HepG2 (cell line): ENCODE data around the gene INHBC. TPM values are rescaled to one million over a fixed set of nuclear protein-coding genes. Genes with fewer than 3 reads are reported as not detected.

Source experiments
- HNRNPL ChIP-seq: fragments of 200-400 bp; formaldehyde crosslinking; IDR thresholded peaks from 2 replicates; pipeline ENCODE4 v1.6.1; 2017; ENCODE audit warnings: mild to moderate bottlenecking, low read depth, low read length
- MTF2 ChIP-seq: sonication (generic); formaldehyde crosslinking; IDR thresholded peaks from 2 replicates; pipeline ENCODE4 v1.5.0; 2020; ENCODE audit warnings: missing genetic modification reagents, borderline replicate concordance
- SIX1 ChIP-seq: sonication (generic); formaldehyde crosslinking; IDR thresholded peaks from 2 replicates; pipeline ENCODE4 v1.4.0; 2020; ENCODE audit warnings: missing genetic modification reagents, borderline replicate concordance
- SMARCC2 ChIP-seq: fragments of 450-650 bp; IDR thresholded peaks from 2 replicates; pipeline ENCODE4 v1.6.1; 2017; ENCODE audit warnings: antibody characterized with exemption, mild to moderate bottlenecking
- SNAPC2 ChIP-seq: sonication (generic); formaldehyde crosslinking; IDR thresholded peaks from 2 replicates; pipeline ENCODE4 v1.8.1; 2022; ENCODE audit warnings: mild to moderate bottlenecking, missing genetic modification reagents
- SSRP1 ChIP-seq: IDR thresholded peaks from 2 replicates; pipeline ENCODE4 v1.6.1; 2016; ENCODE audit warnings: control low read depth
- TBX2 ChIP-seq: sonication (generic); formaldehyde crosslinking; IDR thresholded peaks from 2 replicates; pipeline ENCODE4 v1.5.0; 2020; ENCODE audit warnings: missing genetic modification reagents, mild to moderate bottlenecking, borderline replicate concordance
- TBX3 ChIP-seq: fragments of 450-650 bp; IDR thresholded peaks from 2 replicates; pipeline ENCODE4 v1.6.1; 2017; ENCODE audit warnings: antibody characterized with exemption, mild to moderate bottlenecking, inconsistent platforms, borderline replicate concordance
- ZNF44 ChIP-seq: sonication (generic); formaldehyde crosslinking; IDR thresholded peaks from 2 replicates; pipeline ENCODE4 v1.5.1; 2020; ENCODE audit warnings: mild to moderate bottlenecking, missing genetic modification reagents
- polyA plus RNA-seq, 8 experiments: library from polyadenylated mRNA; depleted of rRNA in 3 of 8; stranded (reverse) in 7 of 8; unstranded in 1 of 8; fragments of >200 nt; fragmentation: Illumina TruSeq in 4 of 8; extraction: Trizol in 4 of 8; gene quantifications; 2 replicates each; pipeline versions ENCODE4 v1.2.1 to v1.2.3, GENCODE V29; 2011 to 2016; ENCODE audit warnings: low read depth in 4 of 8, missing spikeins in 1 of 8, mixed read lengths in 1 of 8; ENCODE audit not compliant: insufficient read depth in 1 of 8
- total RNA-seq, 5 experiments: library from RNA; depleted of rRNA; stranded (reverse); fragments of >200 nt; fragmentation: Illumina TruSeq; extraction: Trizol; gene quantifications; 2 replicates each; pipeline ENCODE4 v1.2.3, GENCODE V29; 2016; ENCODE audit warnings: low read depth in 1 of 5
- TF ChIP-seq, protein P1 (sequence below): sonication (generic); formaldehyde crosslinking; IDR thresholded peaks from 2 replicates; pipeline ENCODE4 v1.9.0; 2021; ENCODE audit warnings: missing genetic modification reagents, borderline replicate concordance
- TF ChIP-seq, protein P2 (sequence below): sonication (generic); formaldehyde crosslinking; IDR thresholded peaks from 2 replicates; pipeline ENCODE4 v1.4.0; 2020; ENCODE audit warnings: missing genetic modification reagents, borderline replicate concordance
- TF ChIP-seq, protein P3 (sequence below): sonication (generic); formaldehyde crosslinking; IDR thresholded peaks from 2 replicates; pipeline ENCODE4 v1.9.0; 2021; ENCODE audit warnings: mild to moderate bottlenecking, missing genetic modification reagents
- TF ChIP-seq, protein P4 (sequence below): sonication (generic); formaldehyde crosslinking; conservative IDR thresholded peaks from 2 replicates; pipeline ENCODE4 v1.4.0; 2020; ENCODE audit warnings: mild to moderate bottlenecking, missing genetic modification reagents, moderate library complexity

Gene INHBC
- total and polyA plus RNA-seq, 2 of the 13 experiments (the other 11 are each of a cell fraction or from before 2014, with no cell fraction given): 1.8 to 13.8 TPM

DNA sequence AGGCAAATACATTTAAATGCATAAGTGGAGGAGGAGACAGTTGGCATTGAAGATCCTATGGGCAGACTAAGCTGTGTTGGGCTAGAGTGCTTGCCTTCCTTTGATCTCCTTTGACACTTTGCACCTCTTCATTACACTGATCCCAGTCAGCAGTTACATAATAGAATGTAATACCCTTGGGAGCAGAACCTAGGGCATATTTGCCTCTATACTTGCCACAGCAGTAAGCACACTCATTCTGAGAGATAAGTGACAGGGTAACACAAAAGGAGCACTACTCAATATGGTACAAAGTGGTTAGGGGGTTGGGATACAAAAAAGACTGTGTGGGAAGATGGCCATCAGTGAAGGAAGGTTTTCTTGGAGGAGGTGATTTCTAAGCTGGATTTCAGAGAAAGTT is 62.2 kb downstream of the INHBC start (continued):
- TF ChIP-seq, protein P1, sequence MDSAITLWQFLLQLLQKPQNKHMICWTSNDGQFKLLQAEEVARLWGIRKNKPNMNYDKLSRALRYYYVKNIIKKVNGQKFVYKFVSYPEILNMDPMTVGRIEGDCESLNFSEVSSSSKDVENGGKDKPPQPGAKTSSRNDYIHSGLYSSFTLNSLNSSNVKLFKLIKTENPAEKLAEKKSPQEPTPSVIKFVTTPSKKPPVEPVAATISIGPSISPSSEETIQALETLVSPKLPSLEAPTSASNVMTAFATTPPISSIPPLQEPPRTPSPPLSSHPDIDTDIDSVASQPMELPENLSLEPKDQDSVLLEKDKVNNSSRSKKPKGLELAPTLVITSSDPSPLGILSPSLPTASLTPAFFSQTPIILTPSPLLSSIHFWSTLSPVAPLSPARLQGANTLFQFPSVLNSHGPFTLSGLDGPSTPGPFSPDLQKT: no peak
- peak; percentile 28; the same call in 1 of the 2 replicates for TF ChIP-seq SSRP1 (CRISPR knock-in tag)
- TF ChIP-seq TBX2: peak; percentile 44; the same call in 1 of the 2 replicates
- TF ChIP-seq ZNF44 (CRISPR knock-in tag): no peak
- TF ChIP-seq, protein P2, sequence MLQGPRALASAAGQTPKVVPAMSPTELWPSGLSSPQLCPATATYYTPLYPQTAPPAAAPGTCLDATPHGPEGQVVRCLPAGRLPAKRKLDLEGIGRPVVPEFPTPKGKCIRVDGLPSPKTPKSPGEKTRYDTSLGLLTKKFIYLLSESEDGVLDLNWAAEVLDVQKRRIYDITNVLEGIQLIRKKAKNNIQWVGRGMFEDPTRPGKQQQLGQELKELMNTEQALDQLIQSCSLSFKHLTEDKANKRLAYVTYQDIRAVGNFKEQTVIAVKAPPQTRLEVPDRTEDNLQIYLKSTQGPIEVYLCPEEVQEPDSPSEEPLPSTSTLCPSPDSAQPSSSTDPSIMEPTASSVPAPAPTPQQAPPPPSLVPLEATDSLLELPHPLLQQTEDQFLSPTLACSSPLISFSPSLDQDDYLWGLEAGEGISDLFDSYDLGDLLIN (CRISPR knock-in tag): no peak
- TF ChIP-seq TBX3: peak; percentile 44; the same call in 1 of the 2 replicates
- TF ChIP-seq SMARCC2: no peak
- TF ChIP-seq, protein P3, sequence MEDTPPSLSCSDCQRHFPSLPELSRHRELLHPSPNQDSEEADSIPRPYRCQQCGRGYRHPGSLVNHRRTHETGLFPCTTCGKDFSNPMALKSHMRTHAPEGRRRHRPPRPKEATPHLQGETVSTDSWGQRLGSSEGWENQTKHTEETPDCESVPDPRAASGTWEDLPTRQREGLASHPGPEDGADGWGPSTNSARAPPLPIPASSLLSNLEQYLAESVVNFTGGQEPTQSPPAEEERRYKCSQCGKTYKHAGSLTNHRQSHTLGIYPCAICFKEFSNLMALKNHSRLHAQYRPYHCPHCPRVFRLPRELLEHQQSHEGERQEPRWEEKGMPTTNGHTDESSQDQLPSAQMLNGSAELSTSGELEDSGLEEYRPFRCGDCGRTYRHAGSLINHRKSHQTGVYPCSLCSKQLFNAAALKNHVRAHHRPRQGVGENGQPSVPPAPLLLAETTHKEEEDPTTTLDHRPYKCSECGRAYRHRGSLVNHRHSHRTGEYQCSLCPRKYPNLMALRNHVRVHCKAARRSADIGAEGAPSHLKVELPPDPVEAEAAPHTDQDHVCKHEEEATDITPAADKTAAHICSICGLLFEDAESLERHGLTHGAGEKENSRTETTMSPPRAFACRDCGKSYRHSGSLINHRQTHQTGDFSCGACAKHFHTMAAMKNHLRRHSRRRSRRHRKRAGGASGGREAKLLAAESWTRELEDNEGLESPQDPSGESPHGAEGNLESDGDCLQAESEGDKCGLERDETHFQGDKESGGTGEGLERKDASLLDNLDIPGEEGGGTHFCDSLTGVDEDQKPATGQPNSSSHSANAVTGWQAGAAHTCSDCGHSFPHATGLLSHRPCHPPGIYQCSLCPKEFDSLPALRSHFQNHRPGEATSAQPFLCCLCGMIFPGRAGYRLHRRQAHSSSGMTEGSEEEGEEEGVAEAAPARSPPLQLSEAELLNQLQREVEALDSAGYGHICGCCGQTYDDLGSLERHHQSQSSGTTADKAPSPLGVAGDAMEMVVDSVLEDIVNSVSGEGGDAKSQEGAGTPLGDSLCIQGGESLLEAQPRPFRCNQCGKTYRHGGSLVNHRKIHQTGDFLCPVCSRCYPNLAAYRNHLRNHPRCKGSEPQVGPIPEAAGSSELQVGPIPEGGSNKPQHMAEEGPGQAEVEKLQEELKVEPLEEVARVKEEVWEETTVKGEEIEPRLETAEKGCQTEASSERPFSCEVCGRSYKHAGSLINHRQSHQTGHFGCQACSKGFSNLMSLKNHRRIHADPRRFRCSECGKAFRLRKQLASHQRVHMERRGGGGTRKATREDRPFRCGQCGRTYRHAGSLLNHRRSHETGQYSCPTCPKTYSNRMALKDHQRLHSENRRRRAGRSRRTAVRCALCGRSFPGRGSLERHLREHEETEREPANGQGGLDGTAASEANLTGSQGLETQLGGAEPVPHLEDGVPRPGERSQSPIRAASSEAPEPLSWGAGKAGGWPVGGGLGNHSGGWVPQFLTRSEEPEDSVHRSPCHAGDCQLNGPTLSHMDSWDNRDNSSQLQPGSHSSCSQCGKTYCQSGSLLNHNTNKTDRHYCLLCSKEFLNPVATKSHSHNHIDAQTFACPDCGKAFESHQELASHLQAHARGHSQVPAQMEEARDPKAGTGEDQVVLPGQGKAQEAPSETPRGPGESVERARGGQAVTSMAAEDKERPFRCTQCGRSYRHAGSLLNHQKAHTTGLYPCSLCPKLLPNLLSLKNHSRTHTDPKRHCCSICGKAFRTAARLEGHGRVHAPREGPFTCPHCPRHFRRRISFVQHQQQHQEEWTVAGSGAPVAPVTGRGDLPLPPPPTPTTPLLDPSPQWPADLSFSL (CRISPR knock-in tag): no peak
- no peak for TF ChIP-seq SIX1 (CRISPR knock-in tag)
- no peak for TF ChIP-seq HNRNPL
- TF ChIP-seq SNAPC2 (CRISPR knock-in tag): no peak
- TF ChIP-seq MTF2 (CRISPR knock-in tag): no peak
- TF ChIP-seq, protein P4, sequence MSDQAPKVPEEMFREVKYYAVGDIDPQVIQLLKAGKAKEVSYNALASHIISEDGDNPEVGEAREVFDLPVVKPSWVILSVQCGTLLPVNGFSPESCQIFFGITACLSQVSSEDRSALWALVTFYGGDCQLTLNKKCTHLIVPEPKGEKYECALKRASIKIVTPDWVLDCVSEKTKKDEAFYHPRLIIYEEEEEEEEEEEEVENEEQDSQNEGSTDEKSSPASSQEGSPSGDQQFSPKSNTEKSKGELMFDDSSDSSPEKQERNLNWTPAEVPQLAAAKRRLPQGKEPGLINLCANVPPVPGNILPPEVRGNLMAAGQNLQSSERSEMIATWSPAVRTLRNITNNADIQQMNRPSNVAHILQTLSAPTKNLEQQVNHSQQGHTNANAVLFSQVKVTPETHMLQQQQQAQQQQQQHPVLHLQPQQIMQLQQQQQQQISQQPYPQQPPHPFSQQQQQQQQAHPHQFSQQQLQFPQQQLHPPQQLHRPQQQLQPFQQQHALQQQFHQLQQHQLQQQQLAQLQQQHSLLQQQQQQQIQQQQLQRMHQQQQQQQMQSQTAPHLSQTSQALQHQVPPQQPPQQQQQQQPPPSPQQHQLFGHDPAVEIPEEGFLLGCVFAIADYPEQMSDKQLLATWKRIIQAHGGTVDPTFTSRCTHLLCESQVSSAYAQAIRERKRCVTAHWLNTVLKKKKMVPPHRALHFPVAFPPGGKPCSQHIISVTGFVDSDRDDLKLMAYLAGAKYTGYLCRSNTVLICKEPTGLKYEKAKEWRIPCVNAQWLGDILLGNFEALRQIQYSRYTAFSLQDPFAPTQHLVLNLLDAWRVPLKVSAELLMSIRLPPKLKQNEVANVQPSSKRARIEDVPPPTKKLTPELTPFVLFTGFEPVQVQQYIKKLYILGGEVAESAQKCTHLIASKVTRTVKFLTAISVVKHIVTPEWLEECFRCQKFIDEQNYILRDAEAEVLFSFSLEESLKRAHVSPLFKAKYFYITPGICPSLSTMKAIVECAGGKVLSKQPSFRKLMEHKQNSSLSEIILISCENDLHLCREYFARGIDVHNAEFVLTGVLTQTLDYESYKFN: 0 out of 2 replicates have a peak, but pooled peaks have one; percentile 22
